ENCODE results near the gene SLC1A4. TPM values are rescaled to one million over a fixed set of nuclear protein-coding genes. Genes with fewer than 3 reads are reported as not detected.
"Not testable (repeated sequence)": the region's sequence is repeated elsewhere in the genome, so short reads cannot be mapped to it uniquely, and the experiment has no call there.

SLC1A4 gene
- polyA plus RNA-seq, 2 donors: 6.6 to 9.3 TPM

DNA sequence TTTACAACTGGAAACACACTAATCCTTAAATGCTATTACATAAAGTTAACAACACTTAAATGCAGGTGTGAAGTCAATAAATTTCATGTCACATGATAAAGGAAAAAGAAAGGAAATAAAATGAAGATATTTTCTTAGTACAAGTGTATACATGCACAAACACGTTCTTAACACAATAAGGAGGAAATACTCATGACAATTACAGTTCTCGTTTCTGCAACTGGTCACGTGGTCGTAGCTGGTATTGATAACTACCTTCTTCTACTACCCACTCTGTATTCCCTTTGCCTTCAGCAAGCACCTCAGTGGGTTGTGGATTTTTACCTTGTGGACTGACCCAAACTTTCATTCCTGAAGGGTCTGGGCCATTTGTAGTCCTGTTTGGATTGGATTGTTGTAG, 26.1 kb upstream of the SLC1A4 start:
- H3K36me3 ChIP-seq (ENCODE audit: control insufficient read depth in 2 of 2, insufficient read depth in 2 of 2, low read length in 1 of 2); H3K27me3 ChIP-seq (ENCODE audit: control insufficient read depth in 1 of 2, insufficient read depth in 2 of 2, low read length in 2 of 2); H3K4me1 ChIP-seq (ENCODE audit: control insufficient read depth in 2 of 2, insufficient read depth in 2 of 2, low read length in 1 of 2); H3K9me3 ChIP-seq (ENCODE audit: control insufficient read depth in 2 of 2, insufficient read depth in 1 of 2, low read depth in 1 of 2, low read length in 1 of 2); H3K4me3 ChIP-seq (ENCODE audit: low read depth in 1 of 2, low read length in 2 of 2); H3K27ac ChIP-seq (ENCODE audit: low read depth in 2 of 2, low read length in 1 of 2): not testable (repeated sequence)
- WGBS, 2 donors: 47 to 67% methylated on average over 4 of the region's 4 CpGs

DNA sequence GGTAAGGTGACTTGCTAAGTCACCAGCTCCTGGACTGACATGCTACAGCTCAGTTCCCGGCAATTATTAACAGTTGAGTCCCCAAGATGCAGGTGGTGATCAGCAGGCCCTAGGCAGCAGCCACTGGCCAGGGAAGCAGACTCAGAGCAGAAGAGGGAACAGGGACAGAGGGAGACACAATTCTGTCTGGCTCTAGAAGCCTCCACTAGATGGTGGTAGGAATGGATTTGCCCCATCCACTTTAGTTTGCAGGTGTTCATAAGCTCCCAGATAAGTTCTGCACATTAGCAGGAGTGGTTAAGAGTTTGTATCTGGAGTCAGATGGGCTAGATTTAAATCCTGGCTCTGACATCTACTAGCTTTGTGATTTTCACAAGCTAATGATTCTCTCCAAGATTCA, 25.5 kb upstream of the SLC1A4 start:
- 90 to 99% methylated on average over 1 of the region's 1 CpG for WGBS, 2 donors
- H3K4me3 ChIP-seq (ENCODE audit: low read depth in 1 of 2, low read length in 2 of 2): no peak overlapping the region
- H3K27me3 ChIP-seq (ENCODE audit: control insufficient read depth in 1 of 2, insufficient read depth in 2 of 2, low read length in 2 of 2): no peaks in the 10 kb centered on the region
- H3K4me1 ChIP-seq (ENCODE audit: control insufficient read depth in 2 of 2, insufficient read depth in 2 of 2, low read length in 1 of 2): no peaks in the 10 kb centered on the region
- H3K9me3 ChIP-seq (ENCODE audit: control insufficient read depth in 2 of 2, insufficient read depth in 1 of 2, low read depth in 1 of 2, low read length in 1 of 2): no peaks in the 10 kb centered on the region
- H3K36me3 ChIP-seq (ENCODE audit: control insufficient read depth in 2 of 2, insufficient read depth in 2 of 2, low read length in 1 of 2): no peaks in the 10 kb centered on the region
- H3K27ac ChIP-seq (ENCODE audit: low read depth in 2 of 2, low read length in 1 of 2): no peak overlapping the region

DNA sequence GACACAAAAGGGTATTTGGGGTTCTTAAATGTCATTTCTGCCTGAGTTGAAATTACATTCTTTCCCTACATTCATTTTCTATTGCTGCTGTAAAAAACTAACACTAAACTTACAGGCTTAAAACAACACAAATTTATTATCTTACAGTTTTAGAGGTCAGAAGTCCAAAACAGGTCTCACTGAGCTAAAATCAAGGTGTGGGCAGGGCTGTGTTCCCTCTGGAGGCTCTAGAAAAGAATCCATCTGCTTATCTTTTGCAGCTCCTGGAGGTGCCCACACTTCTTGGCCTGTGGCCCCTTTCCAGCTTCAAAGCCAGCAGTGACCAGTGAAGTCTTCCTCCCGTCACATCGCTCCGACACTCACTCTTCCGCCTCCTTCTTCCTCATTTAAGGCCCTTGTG, 23.2 kb upstream of the SLC1A4 start:
- Histone ChIP-seq H3K9me3 (ENCODE audit: control insufficient read depth in 2 of 2, insufficient read depth in 1 of 2, low read depth in 1 of 2, low read length in 1 of 2) (no peaks in the 10 kb centered on the region), H3K27me3 (ENCODE audit: control insufficient read depth in 1 of 2, insufficient read depth in 2 of 2, low read length in 2 of 2) (no peaks in the 10 kb centered on the region), H3K27ac (ENCODE audit: low read depth in 2 of 2, low read length in 1 of 2) (no peak overlapping the region), H3K36me3 (ENCODE audit: control insufficient read depth in 2 of 2, insufficient read depth in 2 of 2, low read length in 1 of 2) (no peaks in the 10 kb centered on the region), H3K4me1 (ENCODE audit: control insufficient read depth in 2 of 2, insufficient read depth in 2 of 2, low read length in 1 of 2) (no peaks in the 10 kb centered on the region), H3K4me3 (ENCODE audit: low read depth in 1 of 2, low read length in 2 of 2) (no peak overlapping the region)
- 99% methylated on average over 4 of the region's 4 CpGs for WGBS, 2 donors

DNA sequence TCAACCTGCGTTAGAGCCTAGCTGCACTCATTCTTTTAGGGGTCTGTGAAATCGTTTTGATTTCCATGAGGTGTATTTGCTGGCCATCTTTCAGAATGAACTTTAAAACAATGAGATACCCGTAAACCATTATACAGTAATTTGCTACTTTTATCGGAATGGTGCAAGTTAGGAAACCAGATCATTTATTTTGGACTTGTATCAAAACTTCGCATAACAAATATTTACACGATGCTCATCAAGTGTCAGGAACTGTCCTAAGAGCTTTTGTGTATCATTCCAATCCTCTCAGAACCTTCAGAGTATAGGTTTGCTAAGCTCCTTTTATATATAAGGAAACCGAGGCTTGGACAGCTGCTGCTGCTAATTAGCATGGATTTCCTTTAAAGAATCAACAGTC, 22.4 kb upstream of the SLC1A4 start:
- 78 to 87% methylated on average over 7 of the region's 7 CpGs for WGBS, 2 donors
- no peaks in the 10 kb centered on the region for H3K36me3 ChIP-seq (ENCODE audit: control insufficient read depth in 2 of 2, insufficient read depth in 2 of 2, low read length in 1 of 2)
- no peak overlapping the region for H3K27ac ChIP-seq (ENCODE audit: low read depth in 2 of 2, low read length in 1 of 2)
- H3K9me3 ChIP-seq (ENCODE audit: control insufficient read depth in 2 of 2, insufficient read depth in 1 of 2, low read depth in 1 of 2, low read length in 1 of 2): no peaks in the 10 kb centered on the region
- no peaks in the 10 kb centered on the region for H3K4me1 ChIP-seq (ENCODE audit: control insufficient read depth in 2 of 2, insufficient read depth in 2 of 2, low read length in 1 of 2)
- H3K4me3 ChIP-seq (ENCODE audit: low read depth in 1 of 2, low read length in 2 of 2): no peak overlapping the region
- H3K27me3 ChIP-seq (ENCODE audit: control insufficient read depth in 1 of 2, insufficient read depth in 2 of 2, low read length in 2 of 2): no peaks in the 10 kb centered on the region

DNA sequence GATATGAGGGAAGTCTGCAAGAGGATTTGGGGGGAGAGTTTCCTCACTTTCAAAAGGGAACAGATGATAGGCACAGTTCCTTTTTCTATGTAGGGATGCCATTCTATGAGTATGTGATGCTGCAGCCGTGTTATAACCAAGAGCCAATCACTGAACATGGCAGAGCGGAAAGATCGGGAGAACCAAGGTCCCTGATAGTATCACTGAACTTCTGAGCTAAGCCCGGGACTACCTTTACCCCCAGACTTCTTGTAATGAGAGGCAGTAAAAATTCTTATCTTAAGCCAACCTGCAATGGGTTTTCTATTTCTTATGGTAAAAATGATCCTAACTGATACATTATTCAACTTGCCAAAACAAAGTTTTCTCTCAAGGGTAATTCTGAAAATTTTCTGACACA, 21.6 kb upstream of the SLC1A4 start:
- WGBS, 2 donors: 89 to 97% methylated on average over 4 of the region's 4 CpGs
- Histone ChIP-seq H3K9me3 (ENCODE audit: control insufficient read depth in 2 of 2, insufficient read depth in 1 of 2, low read depth in 1 of 2, low read length in 1 of 2) (no peaks in the 10 kb centered on the region), H3K4me3 (ENCODE audit: low read depth in 1 of 2, low read length in 2 of 2) (no peak overlapping the region), H3K4me1 (ENCODE audit: control insufficient read depth in 2 of 2, insufficient read depth in 2 of 2, low read length in 1 of 2) (no peaks in the 10 kb centered on the region), H3K27ac (ENCODE audit: low read depth in 2 of 2, low read length in 1 of 2) (no peak overlapping the region), H3K36me3 (ENCODE audit: control insufficient read depth in 2 of 2, insufficient read depth in 2 of 2, low read length in 1 of 2) (no peaks in the 10 kb centered on the region), H3K27me3 (ENCODE audit: control insufficient read depth in 1 of 2, insufficient read depth in 2 of 2, low read length in 2 of 2) (no peaks in the 10 kb centered on the region)

DNA sequence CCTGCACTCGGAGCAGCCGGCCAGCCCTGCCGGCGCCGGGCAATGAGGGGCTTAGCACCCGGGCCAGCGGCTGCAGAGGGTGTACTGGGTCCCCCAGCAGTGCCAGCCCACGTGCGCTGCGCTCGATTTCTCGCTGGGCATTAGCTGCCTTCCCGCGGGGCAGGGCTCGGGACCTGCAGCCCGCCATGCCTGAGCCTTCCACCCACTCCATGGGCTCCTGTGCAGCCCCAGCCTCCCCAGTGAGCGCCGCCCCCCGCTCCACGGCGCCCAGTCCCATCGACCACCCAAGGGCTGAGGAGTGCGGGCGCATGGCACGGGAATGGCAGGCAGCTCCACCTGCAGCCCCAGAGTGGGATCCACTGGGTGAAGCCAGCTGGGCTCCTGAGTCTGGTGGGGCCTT, 20.1 kb upstream of the SLC1A4 start:
- not testable (repeated sequence) for H3K4me1 ChIP-seq (ENCODE audit: control insufficient read depth in 2 of 2, insufficient read depth in 2 of 2, low read length in 1 of 2); H3K27ac ChIP-seq (ENCODE audit: low read depth in 2 of 2, low read length in 1 of 2); H3K36me3 ChIP-seq (ENCODE audit: control insufficient read depth in 2 of 2, insufficient read depth in 2 of 2, low read length in 1 of 2); H3K4me3 ChIP-seq (ENCODE audit: low read depth in 1 of 2, low read length in 2 of 2); H3K27me3 ChIP-seq (ENCODE audit: control insufficient read depth in 1 of 2, insufficient read depth in 2 of 2, low read length in 2 of 2); H3K9me3 ChIP-seq (ENCODE audit: control insufficient read depth in 2 of 2, insufficient read depth in 1 of 2, low read depth in 1 of 2, low read length in 1 of 2)
- 97% methylated on average over 25 of the region's 25 CpGs for WGBS, 2 donors

DNA sequence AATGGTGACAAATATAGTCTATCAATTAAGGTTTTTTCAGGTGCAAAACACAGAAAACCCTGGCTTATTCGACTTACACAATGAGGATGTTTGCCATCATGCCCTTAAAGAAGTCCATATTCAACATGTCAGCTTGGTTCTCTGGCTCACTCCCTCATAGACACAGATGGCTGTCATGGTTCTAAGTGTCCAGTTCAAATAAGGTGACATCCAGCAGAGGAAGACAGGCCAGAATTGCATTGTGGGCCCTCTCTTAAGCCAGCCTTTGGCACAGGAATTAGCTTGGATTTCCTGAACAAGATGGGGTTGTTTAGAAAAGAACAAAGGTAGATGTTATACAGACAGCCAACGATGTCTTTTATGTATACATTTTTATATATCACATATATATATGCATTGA, 18.7 kb upstream of the SLC1A4 start:
- Histone ChIP-seq H3K36me3 (ENCODE audit: control insufficient read depth in 2 of 2, insufficient read depth in 2 of 2, low read length in 1 of 2) (no peaks in the 10 kb centered on the region), H3K27ac (ENCODE audit: low read depth in 2 of 2, low read length in 1 of 2) (no peak overlapping the region), H3K4me1 (ENCODE audit: control insufficient read depth in 2 of 2, insufficient read depth in 2 of 2, low read length in 1 of 2) (peaks cover 0 to 4% of the 10 kb centered on the region in 2 donors), H3K9me3 (ENCODE audit: control insufficient read depth in 2 of 2, insufficient read depth in 1 of 2, low read depth in 1 of 2, low read length in 1 of 2) (no peaks in the 10 kb centered on the region), H3K4me3 (ENCODE audit: low read depth in 1 of 2, low read length in 2 of 2) (no peak overlapping the region), H3K27me3 (ENCODE audit: control insufficient read depth in 1 of 2, insufficient read depth in 2 of 2, low read length in 2 of 2) (no peaks in the 10 kb centered on the region)
- WGBS, 2 donors: 80 to 83% methylated on average over 2 of the region's 2 CpGs

DNA sequence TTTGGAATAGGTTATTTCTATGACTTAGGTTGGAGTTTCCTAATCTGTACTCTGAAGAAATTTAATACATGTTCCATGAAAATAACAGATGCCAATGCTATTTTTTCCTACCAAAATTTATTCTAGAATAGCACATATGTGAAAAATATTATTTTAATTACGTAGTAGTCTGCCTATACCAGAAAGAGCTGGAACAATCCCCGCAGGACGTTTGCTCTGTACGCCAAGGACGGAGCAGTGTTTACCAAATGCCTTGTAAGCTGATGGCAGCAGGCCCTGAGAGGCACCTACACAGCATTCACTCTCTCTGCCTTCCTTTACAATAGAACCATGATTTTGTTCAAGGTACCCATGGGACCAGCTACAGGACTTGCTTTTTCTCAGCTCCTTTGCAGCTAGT, 16.8 kb upstream of the SLC1A4 start:
- Histone ChIP-seq H3K36me3 (ENCODE audit: control insufficient read depth in 2 of 2, insufficient read depth in 2 of 2, low read length in 1 of 2) (no peaks in the 10 kb centered on the region), H3K4me3 (ENCODE audit: low read depth in 1 of 2, low read length in 2 of 2) (no peak overlapping the region), H3K4me1 (ENCODE audit: control insufficient read depth in 2 of 2, insufficient read depth in 2 of 2, low read length in 1 of 2) (peaks cover 0 to 4% of the 10 kb centered on the region in 2 donors), H3K27ac (ENCODE audit: low read depth in 2 of 2, low read length in 1 of 2) (no peak overlapping the region), H3K27me3 (ENCODE audit: control insufficient read depth in 1 of 2, insufficient read depth in 2 of 2, low read length in 2 of 2) (no peaks in the 10 kb centered on the region), H3K9me3 (ENCODE audit: control insufficient read depth in 2 of 2, insufficient read depth in 1 of 2, low read depth in 1 of 2, low read length in 1 of 2) (no peaks in the 10 kb centered on the region)
- 76 to 79% methylated on average over 5 of the region's 5 CpGs for WGBS, 2 donors

DNA sequence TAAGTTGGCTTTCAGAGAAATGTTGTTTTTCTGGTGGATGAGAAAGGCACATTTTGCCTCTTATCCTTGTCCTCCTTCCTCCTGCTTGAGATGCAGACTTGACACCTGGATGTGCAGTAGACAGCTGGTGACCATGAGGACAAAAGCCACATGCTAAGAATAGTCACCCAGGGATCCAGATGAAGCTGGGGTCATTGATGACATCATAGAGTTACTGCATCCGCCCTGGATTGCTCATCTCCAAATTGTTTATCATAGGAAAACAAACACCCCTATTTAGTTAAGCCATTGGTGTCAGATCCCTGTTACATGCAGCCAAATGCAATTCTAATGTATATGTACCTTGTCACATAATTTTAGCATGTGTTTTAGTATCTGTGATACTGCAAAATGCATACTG, 16.3 kb upstream of the SLC1A4 start:
- H3K9me3 ChIP-seq (ENCODE audit: control insufficient read depth in 2 of 2, insufficient read depth in 1 of 2, low read depth in 1 of 2, low read length in 1 of 2): no peaks in the 10 kb centered on the region
- 75 to 85% methylated on average over 1 of the region's 1 CpG for whole genome bisulfite sequencing, 2 donors
- no peaks in the 10 kb centered on the region for H3K27me3 ChIP-seq (ENCODE audit: control insufficient read depth in 1 of 2, insufficient read depth in 2 of 2, low read length in 2 of 2)
- no peaks in the 10 kb centered on the region for H3K36me3 ChIP-seq (ENCODE audit: control insufficient read depth in 2 of 2, insufficient read depth in 2 of 2, low read length in 1 of 2)
- H3K4me1 ChIP-seq (ENCODE audit: control insufficient read depth in 2 of 2, insufficient read depth in 2 of 2, low read length in 1 of 2): peaks cover 0 to 4% of the 10 kb centered on the region in 2 donors
- no peak overlapping the region for H3K4me3 ChIP-seq (ENCODE audit: low read depth in 1 of 2, low read length in 2 of 2)
- H3K27ac ChIP-seq (ENCODE audit: low read depth in 2 of 2, low read length in 1 of 2): no peak overlapping the region

DNA sequence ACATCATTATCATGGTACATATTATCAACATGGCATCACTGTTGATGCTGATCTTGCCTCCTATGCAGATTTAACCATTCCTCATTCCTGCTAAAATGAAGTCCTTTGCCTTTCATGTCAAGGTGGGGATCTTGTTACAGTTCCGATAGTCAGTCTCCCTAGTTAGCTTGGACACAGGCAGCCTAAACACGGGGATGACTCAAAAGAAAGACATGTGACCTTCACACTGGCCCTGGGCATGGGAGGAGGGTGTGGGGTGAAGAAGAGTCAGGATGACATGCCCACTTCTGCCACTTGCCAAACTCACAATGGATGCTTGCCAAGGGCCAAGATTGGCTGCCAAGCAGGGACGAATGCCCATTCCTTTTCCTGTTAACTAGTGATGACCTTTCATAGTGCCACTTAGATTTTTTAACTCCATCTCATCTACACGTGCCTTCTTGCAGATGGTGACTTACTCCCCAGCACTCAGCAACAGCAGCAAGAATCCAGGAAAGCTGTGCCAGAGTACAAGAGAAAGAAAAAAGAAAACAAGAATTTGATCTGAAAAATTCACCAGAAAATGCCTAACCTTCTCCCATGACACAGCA, 13.9 kb upstream of the SLC1A4 start:
- WGBS, 2 donors: 19 to 30% methylated on average over 4 of the region's 4 CpGs
- H3K36me3 ChIP-seq (ENCODE audit: control insufficient read depth in 2 of 2, insufficient read depth in 2 of 2, low read length in 1 of 2): no peaks in the 10 kb centered on the region
- no peaks in the 10 kb centered on the region for H3K9me3 ChIP-seq (ENCODE audit: control insufficient read depth in 2 of 2, insufficient read depth in 1 of 2, low read depth in 1 of 2, low read length in 1 of 2)
- H3K4me1 ChIP-seq (ENCODE audit: control insufficient read depth in 2 of 2, insufficient read depth in 2 of 2, low read length in 1 of 2): peaks cover 0 to 8% of the 10 kb centered on the region in 2 donors
- H3K4me3 ChIP-seq (ENCODE audit: low read depth in 1 of 2, low read length in 2 of 2): no peak overlapping the region
- no peak overlapping the region for H3K27ac ChIP-seq (ENCODE audit: low read depth in 2 of 2, low read length in 1 of 2)
- H3K27me3 ChIP-seq (ENCODE audit: control insufficient read depth in 1 of 2, insufficient read depth in 2 of 2, low read length in 2 of 2): no peaks in the 10 kb centered on the region
